Activated naive CD4-positive, alpha-beta T cell treated with anti-CD3 and anti-CD28 coated beads, Interleukin-2, amount 10 ng/mL, durations not matched to agents 7 days and 5 days (primary cell): ENCODE results near the gene JAZF1.

ENCODE experiments used
- CTCF ChIA-PET: fragments of 350-600 bp; sonication (Branson Sonifier 250); formaldehyde crosslinking; loops from one replicate; lab custom pipeline; 2021; ENCODE audit warnings: antibody characterized with exemption; lab: Charles Lee
- DNase-seq: peaks from one replicate; pipeline ENCODE4 v3.0.0-alpha.2; 2020
- H3K27ac Mint-ChIP-seq: one replicate; pipeline ENCODE4 v1.8.0; 2021; ENCODE audit warnings: mild to moderate bottlenecking, moderate library complexity, mixed read lengths
- H3K27me3 Mint-ChIP-seq: one replicate; pipeline ENCODE4 v1.8.0; 2021; ENCODE audit warnings: mild to moderate bottlenecking, mixed read lengths
- H3K36me3 Mint-ChIP-seq: one replicate; pipeline ENCODE4 v1.8.0; 2021; ENCODE audit warnings: mixed read lengths
- H3K4me1 Mint-ChIP-seq: one replicate; pipeline ENCODE4 v1.8.0; 2021; ENCODE audit warnings: mixed read lengths
- H3K4me3 Mint-ChIP-seq: one replicate; pipeline ENCODE4 v1.8.0; 2021; ENCODE audit warnings: mild to moderate bottlenecking, moderate library complexity, mixed read lengths
- H3K9me3 Mint-ChIP-seq: one replicate; pipeline ENCODE4 v1.8.0; 2021; ENCODE audit warnings: mixed read lengths

The JAZF1 gene

GRCh38 chr7:28005847-28006231, 174.8 kb downstream of the JAZF1 start:
- no peaks in the 10 kb centered on the region for H3K27me3 Mint-ChIP-seq
- no peak for DNase-seq
- no peaks in the 10 kb centered on the region for H3K4me1 Mint-ChIP-seq
- no peaks in the 10 kb centered on the region for H3K36me3 Mint-ChIP-seq
- no peak overlapping the region for H3K27ac Mint-ChIP-seq
- CTCF ChIA-PET = no interaction called here
- no peaks in the 10 kb centered on the region for H3K9me3 Mint-ChIP-seq
- H3K4me3 Mint-ChIP-seq = no peak overlapping the region

- H3K27ac Mint-ChIP-seq = no peak overlapping the region
- no peaks in the 10 kb centered on the region for H3K9me3 Mint-ChIP-seq
- no peaks in the 10 kb centered on the region for H3K36me3 Mint-ChIP-seq
- CTCF ChIA-PET = interaction anchor here (1.1 kb wide), 1 partner anchor 16 kb away, joined by 3 read pairs; no protein-coding TSS in a partner anchor
- no peak for DNase-seq
- H3K27me3 Mint-ChIP-seq = no peaks in the 10 kb centered on the region
- H3K4me3 Mint-ChIP-seq = no peak overlapping the region
- H3K4me1 Mint-ChIP-seq = no peaks in the 10 kb centered on the region
These were observed 175.3 kb downstream of the JAZF1 start for GRCh38 chr7:28005075-28005846.

GRCh38 chr7:28003408-28003807, 177.2 kb downstream of the JAZF1 start:
- no peaks in the 10 kb centered on the region for H3K4me1 Mint-ChIP-seq
- no peaks in the 10 kb centered on the region for H3K9me3 Mint-ChIP-seq
- H3K4me3 Mint-ChIP-seq = no peak overlapping the region
- H3K27ac Mint-ChIP-seq = no peak overlapping the region
- CTCF ChIA-PET = no interaction called here
- H3K27me3 Mint-ChIP-seq = no peaks in the 10 kb centered on the region
- H3K36me3 Mint-ChIP-seq = no peaks in the 10 kb centered on the region
- DNase-seq = no peak

GRCh38 chr7:28002638-28003037, 178.0 kb downstream of the JAZF1 start:
- no peak overlapping the region for H3K27ac Mint-ChIP-seq

GRCh38 chr7:28001896-28002295, 178.7 kb downstream of the JAZF1 start:
- DNase-seq = no peak
- CTCF ChIA-PET = no interaction called here
- Mint-ChIP-seq H3K27ac (no peak overlapping the region), H3K27me3 (no peaks in the 10 kb centered on the region), H3K4me1 (no peaks in the 10 kb centered on the region), H3K36me3 (no peaks in the 10 kb centered on the region), H3K4me3 (no peak overlapping the region), H3K9me3 (no peaks in the 10 kb centered on the region)

More at GRCh38 chr7:28002638-28003037, 178.0 kb downstream of the JAZF1 start:
- CTCF ChIA-PET = no interaction called here
- Mint-ChIP-seq H3K4me1 (no peaks in the 10 kb centered on the region), H3K4me3 (no peak overlapping the region), H3K27me3 (no peaks in the 10 kb centered on the region), H3K36me3 (no peaks in the 10 kb centered on the region), H3K9me3 (no peaks in the 10 kb centered on the region)
- DNase-seq = no peak

GRCh38 chr7:27999829-28000228, 180.8 kb downstream of the JAZF1 start:
- Mint-ChIP-seq H3K36me3 (no peaks in the 10 kb centered on the region), H3K27ac (no peak overlapping the region), H3K4me3 (no peak overlapping the region), H3K4me1 (no peaks in the 10 kb centered on the region), H3K27me3 (no peaks in the 10 kb centered on the region), H3K9me3 (no peaks in the 10 kb centered on the region)
- CTCF ChIA-PET = interaction anchor here (1.2 kb wide), 1 partner anchor 20 kb away, joined by 5 read pairs; no protein-coding TSS in a partner anchor
- no peak for DNase-seq

GRCh38 chr7:27998382-27998781, 182.2 kb downstream of the JAZF1 start:
- no peaks in the 10 kb centered on the region for H3K4me1 Mint-ChIP-seq
- no peaks in the 10 kb centered on the region for H3K36me3 Mint-ChIP-seq
- CTCF ChIA-PET = no interaction called here
- peaks cover 3% of the 10 kb centered on the region for H3K27me3 Mint-ChIP-seq
- H3K9me3 Mint-ChIP-seq = no peaks in the 10 kb centered on the region
- no peak for DNase-seq
- no peak overlapping the region for H3K27ac Mint-ChIP-seq
- H3K4me3 Mint-ChIP-seq = no peak overlapping the region

GRCh38 chr7:27997188-27997707, 183.3 kb downstream of the JAZF1 start:
- CTCF ChIA-PET = interaction anchor here (0.7 kb wide), 1 partner anchor 23 kb away, joined by 5 read pairs; no protein-coding TSS in a partner anchor
- H3K9me3 Mint-ChIP-seq = no peaks in the 10 kb centered on the region
- no peak for DNase-seq
- H3K27ac Mint-ChIP-seq = no peak overlapping the region
- H3K4me1 Mint-ChIP-seq = no peaks in the 10 kb centered on the region
- no peak overlapping the region for H3K4me3 Mint-ChIP-seq
- no peaks in the 10 kb centered on the region for H3K36me3 Mint-ChIP-seq
- H3K27me3 Mint-ChIP-seq = peaks cover 3% of the 10 kb centered on the region

- Mint-ChIP-seq H3K36me3 (no peaks in the 10 kb centered on the region), H3K4me3 (no peak overlapping the region), H3K27ac (no peak overlapping the region), H3K27me3 (peaks cover 3% of the 10 kb centered on the region), H3K9me3 (no peaks in the 10 kb centered on the region), H3K4me1 (no peaks in the 10 kb centered on the region)
- DNase-seq = no peak
- CTCF ChIA-PET = no interaction called here
These were observed 184.5 kb downstream of the JAZF1 start for GRCh38 chr7:27996141-27996540.

- peaks cover 3% of the 10 kb centered on the region for H3K27me3 Mint-ChIP-seq
- H3K36me3 Mint-ChIP-seq = no peaks in the 10 kb centered on the region
- no peak for DNase-seq
- no peaks in the 10 kb centered on the region for H3K9me3 Mint-ChIP-seq
- peaks cover 2% of the 10 kb centered on the region for H3K4me1 Mint-ChIP-seq
- CTCF ChIA-PET = no interaction called here
- no peak overlapping the region for H3K4me3 Mint-ChIP-seq
- no peak overlapping the region for H3K27ac Mint-ChIP-seq
These were observed 185.4 kb downstream of the JAZF1 start for GRCh38 chr7:27995228-27995627.

GRCh38 chr7:27994639-27995038, 186.0 kb downstream of the JAZF1 start:
- H3K27me3 Mint-ChIP-seq = peaks cover 3% of the 10 kb centered on the region
- H3K4me3 Mint-ChIP-seq = no peak overlapping the region
- peaks cover 2% of the 10 kb centered on the region for H3K4me1 Mint-ChIP-seq
- no peaks in the 10 kb centered on the region for H3K9me3 Mint-ChIP-seq
- CTCF ChIA-PET = no interaction called here
- no peaks in the 10 kb centered on the region for H3K36me3 Mint-ChIP-seq
- DNase-seq = no peak
- H3K27ac Mint-ChIP-seq = no peak overlapping the region

- Mint-ChIP-seq H3K9me3 (peaks cover 4% of the 10 kb centered on the region), H3K4me1 (peaks cover 2% of the 10 kb centered on the region), H3K27me3 (peaks cover 3% of the 10 kb centered on the region), H3K36me3 (peaks cover 1% of the 10 kb centered on the region), H3K4me3 (no peak overlapping the region), H3K27ac (no peak overlapping the region)
- CTCF ChIA-PET = no interaction called here
- no peak for DNase-seq
These were observed 187.7 kb downstream of the JAZF1 start for GRCh38 chr7:27992755-27993493.

- H3K4me1 Mint-ChIP-seq = peaks cover 2% of the 10 kb centered on the region
- DNase-seq = no peak
- CTCF ChIA-PET = no interaction called here
- H3K36me3 Mint-ChIP-seq = peaks cover 2% of the 10 kb centered on the region
- H3K27ac Mint-ChIP-seq = no peak overlapping the region
- no peak overlapping the region for H3K4me3 Mint-ChIP-seq
- peaks cover 8% of the 10 kb centered on the region for H3K9me3 Mint-ChIP-seq
- peaks cover 3% of the 10 kb centered on the region for H3K27me3 Mint-ChIP-seq
These were observed 188.5 kb downstream of the JAZF1 start for GRCh38 chr7:27992097-27992496.

- CTCF ChIA-PET = no interaction called here
These were observed 189.5 kb downstream of the JAZF1 start for GRCh38 chr7:27991006-27991528.

More at GRCh38 chr7:27991006-27991528, 189.5 kb downstream of the JAZF1 start:
- Mint-ChIP-seq H3K36me3 (peaks cover 2% of the 10 kb centered on the region), H3K4me3 (no peak overlapping the region), H3K27me3 (peaks cover 3% of the 10 kb centered on the region), H3K9me3 (peaks cover 8% of the 10 kb centered on the region), H3K4me1 (peaks cover 2% of the 10 kb centered on the region), H3K27ac (no peak overlapping the region)
- no peak for DNase-seq
